K562 (cell line): ENCODE results near the gene PLOD1. TPM values are rescaled to one million over a fixed set of nuclear protein-coding genes. Genes with fewer than 3 reads are reported as not detected.

Source experiments
- CBX1 ChIP-seq: sonication (generic); IDR thresholded peaks from 2 replicates; pipeline ENCODE4 v1.6.1; 2016; ENCODE audit warnings: antibody characterized with exemption, low read depth, mild to moderate bottlenecking
- ETV1 ChIP-seq: fragments of 450-650 bp; conservative IDR thresholded peaks from 2 replicates; pipeline ENCODE4 v1.6.1; 2016; ENCODE audit warnings: missing genetic modification characterization, control low read depth, low read depth, missing compliant biosample characterization
- SMARCA4 ChIP-seq: fragments of 450-650 bp; IDR thresholded peaks from 2 replicates; pipeline ENCODE4 v1.6.1; 2016
- polyA plus RNA-seq, 8 experiments: library from polyadenylated mRNA; depleted of rRNA in 4 of 8; stranded (reverse) in 5 of 8; unstranded in 3 of 8; fragments of >200 nt; fragmentation: Nextera tagmentation in 2 of 8; fragmentation: Illumina TruSeq in 1 of 8; extraction: Ambion mirVana in 2 of 8; extraction: Trizol in 1 of 8; gene quantifications; 2 replicates each; pipeline versions ENCODE4 v1.2.1 to v1.2.3, GENCODE V29; 2011 to 2014; ENCODE audit warnings: inconsistent platforms in 1 of 8, missing spikeins in 1 of 8
- total RNA-seq, 7 experiments: library from RNA; depleted of rRNA in 6 of 7; stranded (reverse); fragments of >200 nt in 6 of 7; fragmentation: Illumina TruSeq in 2 of 7; extraction: Trizol in 2 of 7; gene quantifications; 2 replicates each; pipeline versions ENCODE4 v1.2.1 to v1.2.3, GENCODE V29; 2011 to 2021; ENCODE audit warnings: low replicate concordance in 1 of 7
- TF ChIP-seq, protein P1 (sequence below), 2 experiments: fragments of 450-650 bp; formaldehyde crosslinking in 1 of 2; IDR thresholded peaks; 2 replicates each; pipeline versions ENCODE4 v1.4.0 to v1.6.1; 2014 to 2020; ENCODE audit warnings: mild to moderate bottlenecking in 2 of 2, borderline replicate concordance in 1 of 2, low read depth in 1 of 2
- TF ChIP-seq, protein P2 (sequence below): sonication (generic); formaldehyde crosslinking; IDR thresholded peaks from 2 replicates; pipeline ENCODE4 v1.9.0; 2022; ENCODE audit warnings: mild to moderate bottlenecking, missing genetic modification reagents
- TF ChIP-seq, protein P3 (sequence below): sonication (generic); formaldehyde crosslinking; IDR thresholded peaks from 2 replicates; pipeline ENCODE4 v1.9.0; 2022; ENCODE audit warnings: mild to moderate bottlenecking, missing genetic modification reagents
- TF ChIP-seq, protein P4 (sequence below): fragments of 450-650 bp; IDR thresholded peaks from 2 replicates; pipeline ENCODE4 v1.6.1; 2018; ENCODE audit warnings: mild to moderate bottlenecking, low read depth; ENCODE audit not compliant: partially characterized antibody
- TF ChIP-seq, protein P5 (sequence below): fragments of 450-650 bp; formaldehyde crosslinking; IDR thresholded peaks from 2 replicates; pipeline ENCODE4 v1.4.0; 2020; ENCODE audit warnings: mild to moderate bottlenecking, mixed read lengths

PLOD1 gene
- total and polyA plus RNA-seq, 9 of the 15 experiments (the other 6 are each of a cell fraction or from before 2014, with no cell fraction given) = 16.6 to 90.8 (median 52.7) TPM

DNA sequence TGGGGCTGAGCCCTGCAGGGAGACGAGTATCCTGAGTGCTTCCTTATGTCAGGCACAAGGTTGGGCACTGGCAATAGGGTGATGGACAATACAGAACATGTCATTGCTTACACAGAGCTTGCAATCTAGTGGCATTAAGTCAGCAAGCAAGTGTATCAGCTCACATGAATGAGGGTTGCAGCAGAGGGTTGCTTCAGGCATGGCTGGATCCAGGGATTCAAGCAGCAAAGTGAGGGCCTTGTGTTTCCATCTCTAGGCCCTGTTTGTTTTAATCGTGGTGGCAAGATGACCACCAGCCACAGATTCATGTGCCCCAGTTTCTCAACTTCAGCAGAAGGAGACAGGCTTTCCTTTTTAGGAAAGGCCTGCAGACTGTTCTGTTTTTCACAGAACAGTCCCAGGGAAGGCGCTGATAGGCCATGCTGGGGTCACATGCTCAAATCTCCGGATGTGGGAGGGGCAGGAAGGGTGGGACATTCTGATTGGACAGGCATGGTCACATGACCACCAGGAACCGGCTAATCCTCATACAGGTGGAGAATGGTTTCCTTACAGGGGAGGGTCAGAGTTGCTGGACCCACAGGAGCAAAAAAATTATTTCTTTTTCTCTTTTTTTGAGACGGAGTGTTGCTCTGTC is 14.4 kb downstream of the PLOD1 start (continued):
- TF ChIP-seq, protein P1, sequence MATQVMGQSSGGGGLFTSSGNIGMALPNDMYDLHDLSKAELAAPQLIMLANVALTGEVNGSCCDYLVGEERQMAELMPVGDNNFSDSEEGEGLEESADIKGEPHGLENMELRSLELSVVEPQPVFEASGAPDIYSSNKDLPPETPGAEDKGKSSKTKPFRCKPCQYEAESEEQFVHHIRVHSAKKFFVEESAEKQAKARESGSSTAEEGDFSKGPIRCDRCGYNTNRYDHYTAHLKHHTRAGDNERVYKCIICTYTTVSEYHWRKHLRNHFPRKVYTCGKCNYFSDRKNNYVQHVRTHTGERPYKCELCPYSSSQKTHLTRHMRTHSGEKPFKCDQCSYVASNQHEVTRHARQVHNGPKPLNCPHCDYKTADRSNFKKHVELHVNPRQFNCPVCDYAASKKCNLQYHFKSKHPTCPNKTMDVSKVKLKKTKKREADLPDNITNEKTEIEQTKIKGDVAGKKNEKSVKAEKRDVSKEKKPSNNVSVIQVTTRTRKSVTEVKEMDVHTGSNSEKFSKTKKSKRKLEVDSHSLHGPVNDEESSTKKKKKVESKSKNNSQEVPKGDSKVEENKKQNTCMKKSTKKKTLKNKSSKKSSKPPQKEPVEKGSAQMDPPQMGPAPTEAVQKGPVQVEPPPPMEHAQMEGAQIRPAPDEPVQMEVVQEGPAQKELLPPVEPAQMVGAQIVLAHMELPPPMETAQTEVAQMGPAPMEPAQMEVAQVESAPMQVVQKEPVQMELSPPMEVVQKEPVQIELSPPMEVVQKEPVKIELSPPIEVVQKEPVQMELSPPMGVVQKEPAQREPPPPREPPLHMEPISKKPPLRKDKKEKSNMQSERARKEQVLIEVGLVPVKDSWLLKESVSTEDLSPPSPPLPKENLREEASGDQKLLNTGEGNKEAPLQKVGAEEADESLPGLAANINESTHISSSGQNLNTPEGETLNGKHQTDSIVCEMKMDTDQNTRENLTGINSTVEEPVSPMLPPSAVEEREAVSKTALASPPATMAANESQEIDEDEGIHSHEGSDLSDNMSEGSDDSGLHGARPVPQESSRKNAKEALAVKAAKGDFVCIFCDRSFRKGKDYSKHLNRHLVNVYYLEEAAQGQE (IDR thresholded peaks at IDR 0.05; ENCODE audit: borderline replicate concordance) = peak; percentile 46; the same call in 1 of the 2 replicates
- TF ChIP-seq, protein P1 (CRISPR knock-in tag; IDR thresholded peaks at IDR 0.05; ENCODE audit: low read depth) = no peak
- TF ChIP-seq SMARCA4 (no peak), ETV1 (0 out of 2 replicates have a peak, but pooled peaks have one; percentile 15), CBX1 (peak; percentile 69; the same call in 1 of the 2 replicates)
- TF ChIP-seq, protein P2, sequence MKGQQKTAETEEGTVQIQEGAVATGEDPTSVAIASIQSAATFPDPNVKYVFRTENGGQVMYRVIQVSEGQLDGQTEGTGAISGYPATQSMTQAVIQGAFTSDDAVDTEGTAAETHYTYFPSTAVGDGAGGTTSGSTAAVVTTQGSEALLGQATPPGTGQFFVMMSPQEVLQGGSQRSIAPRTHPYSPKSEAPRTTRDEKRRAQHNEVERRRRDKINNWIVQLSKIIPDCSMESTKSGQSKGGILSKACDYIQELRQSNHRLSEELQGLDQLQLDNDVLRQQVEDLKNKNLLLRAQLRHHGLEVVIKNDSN (CRISPR knock-in tag) = peak; percentile 95
- TF ChIP-seq, protein P3, sequence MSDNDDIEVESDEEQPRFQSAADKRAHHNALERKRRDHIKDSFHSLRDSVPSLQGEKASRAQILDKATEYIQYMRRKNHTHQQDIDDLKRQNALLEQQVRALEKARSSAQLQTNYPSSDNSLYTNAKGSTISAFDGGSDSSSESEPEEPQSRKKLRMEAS (CRISPR knock-in tag) = peak; percentile 29; the same call in 1 of the 2 replicates
- TF ChIP-seq, protein P4, sequence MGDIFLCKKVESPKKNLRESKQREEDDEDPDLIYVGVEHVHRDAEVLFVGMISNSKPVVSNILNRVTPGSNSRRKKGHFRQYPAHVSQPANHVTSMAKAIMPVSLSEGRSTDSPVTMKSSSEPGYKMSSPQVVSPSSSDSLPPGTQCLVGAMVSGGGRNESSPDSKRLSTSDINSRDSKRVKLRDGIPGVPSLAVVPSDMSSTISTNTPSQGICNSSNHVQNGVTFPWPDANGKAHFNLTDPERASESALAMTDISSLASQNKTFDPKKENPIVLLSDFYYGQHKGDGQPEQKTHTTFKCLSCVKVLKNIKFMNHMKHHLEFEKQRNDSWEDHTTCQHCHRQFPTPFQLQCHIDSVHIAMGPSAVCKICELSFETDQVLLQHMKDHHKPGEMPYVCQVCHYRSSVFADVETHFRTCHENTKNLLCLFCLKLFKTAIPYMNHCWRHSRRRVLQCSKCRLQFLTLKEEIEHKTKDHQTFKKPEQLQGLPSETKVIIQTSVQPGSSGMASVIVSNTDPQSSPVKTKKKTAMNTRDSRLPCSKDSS = peak; percentile 54
- TF ChIP-seq, protein P5, sequence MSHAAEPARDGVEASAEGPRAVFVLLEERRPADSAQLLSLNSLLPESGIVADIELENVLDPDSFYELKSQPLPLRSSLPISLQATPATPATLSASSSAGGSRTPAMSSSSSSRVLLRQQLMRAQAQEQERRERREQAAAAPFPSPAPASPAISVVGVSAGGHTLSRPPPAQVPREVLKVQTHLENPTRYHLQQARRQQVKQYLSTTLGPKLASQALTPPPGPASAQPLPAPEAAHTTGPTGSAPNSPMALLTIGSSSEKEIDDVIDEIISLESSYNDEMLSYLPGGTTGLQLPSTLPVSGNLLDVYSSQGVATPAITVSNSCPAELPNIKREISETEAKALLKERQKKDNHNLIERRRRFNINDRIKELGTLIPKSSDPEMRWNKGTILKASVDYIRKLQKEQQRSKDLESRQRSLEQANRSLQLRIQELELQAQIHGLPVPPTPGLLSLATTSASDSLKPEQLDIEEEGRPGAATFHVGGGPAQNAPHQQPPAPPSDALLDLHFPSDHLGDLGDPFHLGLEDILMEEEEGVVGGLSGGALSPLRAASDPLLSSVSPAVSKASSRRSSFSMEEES (CRISPR knock-in tag) = peak; percentile 91
